H1 (cell line): ENCODE data around the gene DEFB125. TPM values are rescaled to one million over a fixed set of nuclear protein-coding genes. Genes with fewer than 3 reads are reported as not detected.

Source experiments
- CTCF ChIA-PET: fragments of 300-600 bp; sonication (Branson Sonifier 250); formaldehyde crosslinking; loops from one replicate; lab custom pipeline; 2021; ENCODE audit not compliant: partially characterized antibody; lab: Charles Lee
- POLR2A ChIA-PET: fragments of 300-600 bp; sonication (Branson Sonifier 250); formaldehyde crosslinking; loops from one replicate; lab custom pipeline; 2021; ENCODE audit warnings: inconsistent platforms; ENCODE audit not compliant: partially characterized antibody; lab: Charles Lee
- DNase-seq, 2 experiments: peaks; one replicate each; pipeline versions ENCODE4 v3.0.0 to v3.0.0-alpha.2; 2010 to 2022; ENCODE audit warnings: low spot score in 2 of 2, low read depth in 1 of 2, mixed read lengths in 1 of 2
- FAIRE-seq: peaks from 2 replicates; lab custom pipeline; 2011; peaks lifted over from hg19 to GRCh38; lab: Jason Lieb, UNC
- H2AFZ ChIP-seq: 2 replicates; pipeline ENCODE4 v1.8.1; 2012; ENCODE audit warnings: low read length, inconsistent platforms
- H2AK5ac ChIP-seq: 2 replicates; pipeline ENCODE4 v1.6.1; 2013; ENCODE audit warnings: low read depth, low read length
- H2BK120ac ChIP-seq: replicated peaks from 2 replicates; pipeline ENCODE3; 2013; ENCODE audit warnings: low read depth, low read length, inconsistent platforms
- H2BK12ac ChIP-seq: 2 replicates; pipeline ENCODE4 v1.6.1; 2013; ENCODE audit warnings: low read depth, low read length
- H2BK15ac ChIP-seq: 2 replicates; pipeline ENCODE4 v1.6.1; 2013; ENCODE audit warnings: low read length
- H2BK20ac ChIP-seq: 2 replicates; pipeline ENCODE4 v1.6.1; 2013; ENCODE audit warnings: low read length
- H2BK5ac ChIP-seq: 2 replicates; pipeline ENCODE4 v1.6.1; 2013; ENCODE audit warnings: low read depth, low read length
- H3K14ac ChIP-seq: 2 replicates; pipeline ENCODE4 v1.6.1; 2013; ENCODE audit warnings: inconsistent platforms; ENCODE audit not compliant: insufficient read length
- H3K18ac ChIP-seq: 2 replicates; pipeline ENCODE4 v1.6.1; 2013; ENCODE audit warnings: low read length; ENCODE audit errors: extremely low read depth
- H3K23ac ChIP-seq: 2 replicates; pipeline ENCODE4 v1.6.1; 2013; ENCODE audit warnings: inconsistent platforms; ENCODE audit not compliant: insufficient read length
- H3K23me2 ChIP-seq: 2 replicates; pipeline ENCODE4 v1.6.1; 2013; ENCODE audit warnings: low read depth, low read length
- H3K27ac ChIP-seq: 2 replicates; pipeline ENCODE4 v1.6.1; 2011; ENCODE audit warnings: low read depth, low read length, inconsistent platforms
- H3K27me3 ChIP-seq, 4 experiments: replicated peaks in 1 of 4; 1 replicate in 1 of 4; 2 replicates in 3 of 4; pipeline versions ENCODE4 v1.6.1 to v1.8.1; 2011 to 2013; ENCODE audit warnings: low read length in 3 of 4, mild to moderate bottlenecking in 3 of 4, inconsistent platforms in 2 of 4, mixed read lengths in 2 of 4, moderate library complexity in 1 of 4; ENCODE audit not compliant: control insufficient read depth in 3 of 4, insufficient read depth in 3 of 4; ENCODE audit errors: extremely low read depth in 1 of 4
- H3K36me3 ChIP-seq, 4 experiments: 2 replicates each; pipeline versions ENCODE4 v1.6.1 to v1.8.1; 2011 to 2013; ENCODE audit warnings: mild to moderate bottlenecking in 4 of 4, low read length in 3 of 4, moderate library complexity in 2 of 4, control low read depth in 1 of 4, inconsistent platforms in 1 of 4; ENCODE audit not compliant: insufficient read depth in 4 of 4, control insufficient read depth in 2 of 4
- H3K4ac ChIP-seq: replicated peaks from 2 replicates; pipeline ENCODE3; 2013; ENCODE audit warnings: low read length, low read depth, mixed read lengths, inconsistent platforms; ENCODE audit not compliant: insufficient read length
- H3K4me1 ChIP-seq, 4 experiments: replicated peaks in 1 of 4; 1 replicate in 1 of 4; 2 replicates in 3 of 4; pipeline versions ENCODE4 v1.6.1 to v1.8.1; 2011 to 2013; ENCODE audit warnings: low read length in 3 of 4, inconsistent platforms in 2 of 4, mixed read lengths in 1 of 4; ENCODE audit not compliant: insufficient read depth in 4 of 4, control insufficient read depth in 3 of 4
- H3K4me2 ChIP-seq, 2 experiments: 2 replicates each; pipeline versions ENCODE4 v1.6.1 to v1.8.1; 2011 to 2013; ENCODE audit warnings: low read depth in 2 of 2, low read length in 2 of 2, control low read depth in 1 of 2, inconsistent platforms in 1 of 2, mild to moderate bottlenecking in 1 of 2; ENCODE audit not compliant: insufficient read depth in 1 of 2
- H3K4me3 ChIP-seq, 4 experiments: fragments of 200-600, 300-600 bp in 1 of 4; sonication (generic), shearing (Covaris generic), sonication (Bioruptor Twin) in 1 of 4; 2 replicates each; pipeline versions ENCODE4 v1.5.1 to v1.8.1; 2011 to 2016; ENCODE audit warnings: low read length in 4 of 4, low read depth in 3 of 4, control low read depth in 2 of 4, inconsistent platforms in 2 of 4, mild to moderate bottlenecking in 2 of 4, mixed read lengths in 1 of 4, moderate library complexity in 1 of 4; ENCODE audit not compliant: insufficient read depth in 2 of 4; ENCODE audit errors: extremely low read depth in 1 of 4
- H3K56ac ChIP-seq: replicated peaks from 2 replicates; pipeline ENCODE3; 2013; ENCODE audit warnings: low read depth, mild to moderate bottlenecking, mixed read lengths, low read length, inconsistent platforms; ENCODE audit not compliant: insufficient read length
- H3K79me1 ChIP-seq: 2 replicates; pipeline ENCODE4 v1.6.1; 2013; ENCODE audit warnings: low read depth, low read length, control low read depth
- H3K79me2 ChIP-seq, 2 experiments: 2 replicates each; pipeline versions ENCODE4 v1.6.1 to v1.8.1; 2012 to 2013; ENCODE audit warnings: low read length in 2 of 2, mild to moderate bottlenecking in 2 of 2, inconsistent platforms in 1 of 2; ENCODE audit not compliant: insufficient read depth in 2 of 2, control insufficient read depth in 1 of 2
- H3K9ac ChIP-seq, 4 experiments: replicated peaks in 1 of 4; 1 replicate in 1 of 4; 2 replicates in 3 of 4; pipeline versions ENCODE4 v1.6.1 to v1.8.1; 2011 to 2013; ENCODE audit warnings: low read depth in 3 of 4, low read length in 3 of 4, control low read depth in 2 of 4, mild to moderate bottlenecking in 2 of 4, moderate library complexity in 2 of 4, inconsistent platforms in 1 of 4; ENCODE audit errors: extremely low read depth in 1 of 4
- H3K9me3 ChIP-seq, 2 experiments: 2 replicates each; pipeline versions ENCODE4 v1.6.1 to v1.8.1; 2012 to 2013; ENCODE audit warnings: mild to moderate bottlenecking in 2 of 2, moderate library complexity in 2 of 2, control low read depth in 1 of 2, inconsistent platforms in 1 of 2, low read depth in 1 of 2, low read length in 1 of 2, mixed read lengths in 1 of 2; ENCODE audit not compliant: insufficient read depth in 2 of 2
- H4K20me1 ChIP-seq, 2 experiments: replicated peaks in 1 of 2; 2 replicates each; pipeline versions ENCODE3 to v1.8.1; 2011 to 2013; ENCODE audit warnings: inconsistent platforms in 2 of 2, low read length in 2 of 2, mild to moderate bottlenecking in 1 of 2; ENCODE audit not compliant: insufficient read depth in 2 of 2, control insufficient read depth in 1 of 2
- H4K5ac ChIP-seq: 2 replicates; pipeline ENCODE4 v1.6.1; 2013; ENCODE audit warnings: low read length, low read depth, mixed read lengths, inconsistent platforms; ENCODE audit not compliant: insufficient read length
- H4K8ac ChIP-seq: 2 replicates; pipeline ENCODE4 v1.8.0; 2013; ENCODE audit warnings: mild to moderate bottlenecking, moderate library complexity, low read length, inconsistent platforms; ENCODE audit not compliant: insufficient read depth; ENCODE audit errors: extremely low read depth
- H4K91ac ChIP-seq: replicated peaks from 2 replicates; pipeline ENCODE3; 2013; ENCODE audit warnings: low read length, mixed read lengths, inconsistent platforms; ENCODE audit not compliant: insufficient read length
- BACH1 ChIP-seq: IDR thresholded peaks from 2 replicates; pipeline ENCODE4 v1.6.1; 2012; ENCODE audit warnings: low read length, improper control_type of control experiment
- CBX8 ChIP-seq: fragments of 300-800, 300-1000 bp; sonication (generic); IDR thresholded peaks from 2 replicates; pipeline ENCODE4 v1.7.1; 2016; ENCODE audit warnings: low read depth, low read length, borderline replicate concordance
- EGR1 ChIP-seq: IDR thresholded peaks from 2 replicates; pipeline ENCODE4 v1.6.1; 2011; ENCODE audit warnings: low read depth, low read length, borderline replicate concordance
- FOSL1 ChIP-seq: IDR thresholded peaks from 2 replicates; pipeline ENCODE4 v1.6.1; 2011; ENCODE audit warnings: mild to moderate bottlenecking, low read depth, low read length, moderate library complexity; ENCODE audit not compliant: insufficient read depth
- HDAC2 ChIP-seq, 2 experiments: fragments of 300-600 bp in 1 of 2; sonication (generic) in 1 of 2; IDR thresholded peaks; 2 replicates each; pipeline ENCODE4 v1.6.1; 2011 to 2012; ENCODE audit warnings: low read depth in 2 of 2, low read length in 2 of 2, mild to moderate bottlenecking in 2 of 2, moderate library complexity in 2 of 2, borderline replicate concordance in 1 of 2, inconsistent platforms in 1 of 2
- JUND ChIP-seq: IDR thresholded peaks from 2 replicates; pipeline ENCODE4 v1.6.1; 2011; ENCODE audit warnings: mild to moderate bottlenecking, improper control_type of control experiment, low read length
- POLR2A ChIP-seq, 2 experiments: IDR thresholded peaks; 1 replicate in 1 of 2; 2 replicates in 1 of 2; pipeline ENCODE4 v1.6.1; 2011; ENCODE audit warnings: low read depth in 2 of 2, low read length in 2 of 2, mild to moderate bottlenecking in 2 of 2; ENCODE audit errors: control extremely low read depth in 1 of 2
- POLR2AphosphoS5 ChIP-seq: IDR thresholded peaks from 2 replicates; pipeline ENCODE4 v1.6.1; 2011; ENCODE audit warnings: low read depth, low read length
- RAD21 ChIP-seq, 2 experiments: IDR thresholded peaks in 1 of 2; conservative IDR thresholded peaks in 1 of 2; 2 replicates each; pipeline ENCODE4 v1.6.1; 2011; ENCODE audit warnings: low read depth in 2 of 2, low read length in 2 of 2, improper control_type of control experiment in 1 of 2, inconsistent platforms in 1 of 2, mild to moderate bottlenecking in 1 of 2, moderate library complexity in 1 of 2
- RBBP5 ChIP-seq: IDR thresholded peaks from 2 replicates; pipeline ENCODE4 v1.7.1; 2012; ENCODE audit warnings: low read depth, mild to moderate bottlenecking, inconsistent platforms, low read length, moderate library complexity, borderline replicate concordance
- SAP30 ChIP-seq: fragments of 300-600 bp; sonication (generic); IDR thresholded peaks from 2 replicates; pipeline ENCODE4 v1.7.1; 2012; ENCODE audit warnings: low read length, moderate library complexity, mild to moderate bottlenecking, inconsistent platforms; ENCODE audit not compliant: insufficient read depth, insufficient replicate concordance
- SIRT6 ChIP-seq: IDR thresholded peaks from one replicate; pipeline ENCODE4 v1.7.1; 2012; ENCODE audit warnings: low read length, inconsistent platforms
- SP4 ChIP-seq: IDR thresholded peaks from 2 replicates; pipeline ENCODE4 v1.6.1; 2012; ENCODE audit warnings: low read length, inconsistent platforms
- SUZ12 ChIP-seq: fragments of 200-600 bp; sonication (generic); IDR thresholded peaks from 2 replicates; pipeline ENCODE4 v1.6.1; 2012; ENCODE audit warnings: mild to moderate bottlenecking, inconsistent platforms, low read length, moderate library complexity, mixed read lengths
- TAF1 ChIP-seq: IDR thresholded peaks from 2 replicates; pipeline ENCODE4 v1.6.1; 2011; ENCODE audit warnings: mild to moderate bottlenecking, low read depth, low read length
- TBP ChIP-seq: IDR thresholded peaks from 2 replicates; pipeline ENCODE4 v1.6.1; 2011; ENCODE audit warnings: low read depth, low read length, improper control_type of control experiment
- polyA plus RNA-seq, 7 experiments: library from polyadenylated mRNA; depleted of rRNA in 3 of 7; stranded (reverse) in 5 of 7; unstranded in 2 of 7; fragments of >200 nt in 5 of 7; fragments of 200-250 nt in 2 of 7; gene quantifications; 1 replicate in 5 of 7; 2 replicates in 1 of 7; 4 replicates in 1 of 7; pipeline versions ENCODE4 v1.2.1 to v1.2.3, GENCODE V29; 2011 to 2013; ENCODE audit warnings: missing spikeins in 2 of 7, mixed read lengths in 2 of 7
- total RNA-seq: library from RNA; stranded (reverse); fragmentation: NEBNext Ultra II Directional; extraction: Animal tissue kit (Norgen Biotek cat#: 25700); gene quantifications from 2 replicates; pipeline ENCODE4 v1.2.1, GENCODE V29; 2021
- TF ChIP-seq, protein P1 (sequence below): IDR thresholded peaks from 2 replicates; pipeline ENCODE4 v1.6.1; 2012; ENCODE audit warnings: inconsistent platforms

The DEFB125 gene
- total and polyA plus RNA-seq, 2 of the 8 experiments (the other 6 are each of a cell fraction or from before 2014, with no cell fraction given), result not detected

DNA sequence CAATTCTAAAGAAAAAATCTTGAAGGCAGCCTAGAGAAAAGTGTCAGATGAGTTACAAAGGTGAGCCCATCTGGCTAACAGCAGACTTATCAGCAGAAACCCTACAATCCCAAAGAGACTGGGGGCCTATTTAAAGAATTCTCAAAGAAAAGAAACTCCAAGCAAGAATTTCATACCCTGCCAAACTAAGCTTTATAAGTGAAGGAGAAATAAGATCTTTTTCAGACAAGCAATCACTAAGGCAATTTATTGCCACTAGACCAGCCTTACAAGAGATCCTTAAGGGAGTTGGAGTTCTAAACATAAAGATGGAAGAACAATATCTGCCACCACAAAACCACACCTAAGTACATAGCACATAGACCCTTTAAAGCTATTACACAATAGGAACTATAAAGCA is 30.0 kb downstream of the DEFB125 start:
- no peak overlapping the region for H3K4me2 ChIP-seq
- no peak overlapping the region for H3K14ac ChIP-seq
- DNase-seq (no peak), FAIRE-seq (no peak)
- H3K36me3 ChIP-seq, result no peaks in the 10 kb centered on the region
- no peak overlapping the region for H3K4ac ChIP-seq
- H3K4me3 ChIP-seq, result no peak overlapping the region
- H2BK120ac ChIP-seq, result no peak overlapping the region
- H2BK15ac ChIP-seq, result no peak overlapping the region
- no peak overlapping the region for H2AFZ ChIP-seq
- H3K23me2 ChIP-seq, result no peaks in the 10 kb centered on the region
- H2AK5ac ChIP-seq, result no peak overlapping the region
- peaks cover 54 to 57% of the 10 kb centered on the region in 2 experiments for H3K9me3 ChIP-seq
- no peaks in the 10 kb centered on the region for H4K20me1 ChIP-seq
- H3K27me3 ChIP-seq, result no peaks in the 10 kb centered on the region
- H3K79me1 ChIP-seq, result no peaks in the 10 kb centered on the region
- no peaks in the 10 kb centered on the region for H3K79me2 ChIP-seq
- H2BK12ac ChIP-seq, result no peak overlapping the region
- H2BK5ac ChIP-seq, result no peak overlapping the region
- H4K5ac ChIP-seq, result no peak overlapping the region
- H3K4me1 ChIP-seq, result no peaks in the 10 kb centered on the region
- ChIA-PET POLR2A (no interaction called here), CTCF (no interaction called here)
- H4K91ac ChIP-seq, result no peak overlapping the region
- H3K23ac ChIP-seq, result no peak overlapping the region
- no peak overlapping the region for H3K27ac ChIP-seq
- H2BK20ac ChIP-seq, result no peak overlapping the region
- H3K18ac ChIP-seq, result no peak overlapping the region
- H3K56ac ChIP-seq, result no peak overlapping the region
- no peak overlapping the region for H4K8ac ChIP-seq
- no peak overlapping the region for H3K9ac ChIP-seq
- TF ChIP-seq, protein P1, sequence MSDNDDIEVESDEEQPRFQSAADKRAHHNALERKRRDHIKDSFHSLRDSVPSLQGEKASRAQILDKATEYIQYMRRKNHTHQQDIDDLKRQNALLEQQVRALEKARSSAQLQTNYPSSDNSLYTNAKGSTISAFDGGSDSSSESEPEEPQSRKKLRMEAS, result no peak
- TF ChIP-seq BACH1, result no peak
- no peak for TF ChIP-seq TAF1
- TF ChIP-seq EGR1, result no peak
- TF ChIP-seq SAP30, result no peak
- no peak for TF ChIP-seq POLR2AphosphoS5
- TF ChIP-seq RBBP5, result no peak
- no peak for TF ChIP-seq SIRT6
- TF ChIP-seq CBX8, result no peak
- TF ChIP-seq SUZ12, result no peak
- no peak for TF ChIP-seq JUND
- TF ChIP-seq POLR2A (IDR thresholded peaks at IDR 0.05; ENCODE audit: control extremely low read depth in 1 of 2, low read depth in 2 of 2, low read length in 2 of 2), result no peak
- TF ChIP-seq TBP, result no peak
- TF ChIP-seq RAD21 (IDR thresholded peaks at IDR 0.05 in 1 of 2, conservative IDR thresholded peaks at IDR 0.05 in 1 of 2; ENCODE audit: low read depth in 2 of 2, low read length in 2 of 2), result no peak
- TF ChIP-seq HDAC2 (IDR thresholded peaks at IDR 0.05; ENCODE audit: borderline replicate concordance in 1 of 2, low read depth in 2 of 2, low read length in 2 of 2), result no peak
- no peak for TF ChIP-seq SP4
- no peak for TF ChIP-seq FOSL1
